Measurements from ENCODE around the gene FHL1.
A peak's percentile ranks its signal among the peaks of the same experiment; 100 is the strongest.
"Not testable (repeated sequence)": the region's sequence is repeated elsewhere in the genome, so short reads cannot be mapped to it uniquely, and the experiment has no call there.

Gene FHL1

DNA sequence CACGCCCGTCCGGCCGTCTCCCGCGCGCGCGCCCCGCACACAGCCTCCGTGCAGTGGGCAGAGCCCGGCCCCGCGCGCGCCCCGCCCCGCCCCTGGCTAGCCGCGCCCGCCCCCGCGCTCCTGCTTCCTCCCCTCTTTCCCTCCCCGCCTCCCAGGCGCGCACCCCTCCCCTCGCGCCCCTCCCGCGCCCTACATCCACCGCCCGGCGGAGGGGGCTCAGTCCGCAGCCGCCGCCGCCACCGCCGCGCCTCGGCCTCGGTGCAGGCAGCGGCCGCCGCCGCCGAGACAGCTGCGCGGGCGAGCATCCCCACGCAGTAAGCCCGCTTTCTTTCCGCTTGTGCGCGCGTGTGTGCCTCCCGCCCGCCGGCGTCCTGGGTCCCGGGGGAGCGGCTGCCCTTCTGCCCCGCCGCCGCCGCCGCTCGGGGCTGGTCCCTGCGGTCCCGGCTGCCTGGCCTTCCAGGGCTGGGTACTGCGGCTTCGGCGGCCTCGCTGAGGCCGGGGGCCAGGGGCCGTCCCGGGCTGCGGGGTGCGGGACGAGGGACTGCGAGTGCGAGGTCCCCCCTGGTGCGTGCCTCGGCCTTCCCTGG, at the start of gene FHL1:
TSS of gene FHL1 (plus strand) at position 219 of the 587 bp plus-strand sequence.
- DNase-seq (ENCODE audit: low spot score), result peak; percentile 76

DNA sequence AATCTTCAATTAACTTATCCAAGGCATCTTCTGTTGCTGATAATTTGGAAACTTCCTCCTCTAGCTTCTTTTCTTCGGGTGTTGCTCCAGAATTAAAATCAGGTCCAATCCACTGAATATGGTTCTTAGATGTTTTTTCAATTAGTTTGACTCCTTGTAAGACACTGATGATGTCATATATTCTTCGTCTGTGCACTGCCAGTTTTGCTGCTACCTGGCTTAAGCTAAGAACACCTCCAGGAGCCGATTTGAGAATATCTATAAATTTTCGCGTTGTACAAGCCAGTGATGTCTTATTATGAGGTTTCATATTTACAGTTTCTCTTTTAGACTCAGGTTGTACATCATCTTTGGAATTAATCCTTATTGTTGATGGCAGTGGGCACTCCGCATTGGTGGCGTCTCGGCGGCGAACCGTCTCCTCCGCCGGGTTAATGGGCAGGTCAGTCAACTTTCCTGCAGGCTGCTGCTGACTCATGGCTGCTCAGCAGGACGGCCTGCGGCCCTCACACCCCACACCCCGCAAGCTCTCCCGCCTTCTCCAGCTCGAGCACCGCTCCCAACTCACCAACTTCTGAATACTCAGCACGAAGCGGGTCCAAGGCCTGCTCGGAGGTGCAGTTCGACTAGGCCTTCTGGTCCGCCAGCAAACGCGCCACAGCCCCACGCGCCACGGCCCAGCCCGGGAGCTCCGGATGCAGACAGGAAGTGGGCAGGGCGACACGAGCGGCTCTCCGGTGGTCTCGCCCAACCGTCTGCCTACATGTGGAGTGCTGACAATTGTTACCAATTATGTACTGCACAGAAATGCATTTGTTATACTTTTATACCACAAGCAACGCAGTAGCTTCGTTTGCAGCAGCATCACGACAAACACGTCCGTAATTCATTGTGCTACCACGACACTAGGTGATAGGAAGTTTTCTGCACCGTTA, 49.2 kb upstream of the FHL1 start:
- no peak for DNase-seq (ENCODE audit: low spot score)

DNA sequence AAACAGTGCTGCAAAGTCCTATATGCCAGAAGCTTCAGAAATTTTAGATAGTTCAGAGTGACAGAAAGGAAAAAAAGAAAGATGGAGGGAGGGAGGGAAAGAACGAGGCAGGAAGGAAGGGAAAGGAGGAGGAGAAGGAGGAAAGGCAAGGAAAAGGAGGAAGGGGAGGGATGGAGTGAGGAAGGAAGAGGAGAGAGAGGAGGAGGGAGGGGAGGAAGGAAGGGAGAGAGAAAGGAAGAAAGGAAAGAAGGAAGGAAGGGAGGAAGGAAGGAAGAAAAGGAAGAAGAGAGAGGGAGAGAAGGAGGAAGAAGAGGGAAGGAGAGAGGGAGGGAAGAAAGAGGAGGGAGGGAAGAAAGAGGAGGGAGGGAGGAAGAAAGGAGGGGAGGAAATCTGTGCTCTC, 42.4 kb upstream of the FHL1 start:
- no peak for DNase-seq (ENCODE audit: low spot score)

DNA sequence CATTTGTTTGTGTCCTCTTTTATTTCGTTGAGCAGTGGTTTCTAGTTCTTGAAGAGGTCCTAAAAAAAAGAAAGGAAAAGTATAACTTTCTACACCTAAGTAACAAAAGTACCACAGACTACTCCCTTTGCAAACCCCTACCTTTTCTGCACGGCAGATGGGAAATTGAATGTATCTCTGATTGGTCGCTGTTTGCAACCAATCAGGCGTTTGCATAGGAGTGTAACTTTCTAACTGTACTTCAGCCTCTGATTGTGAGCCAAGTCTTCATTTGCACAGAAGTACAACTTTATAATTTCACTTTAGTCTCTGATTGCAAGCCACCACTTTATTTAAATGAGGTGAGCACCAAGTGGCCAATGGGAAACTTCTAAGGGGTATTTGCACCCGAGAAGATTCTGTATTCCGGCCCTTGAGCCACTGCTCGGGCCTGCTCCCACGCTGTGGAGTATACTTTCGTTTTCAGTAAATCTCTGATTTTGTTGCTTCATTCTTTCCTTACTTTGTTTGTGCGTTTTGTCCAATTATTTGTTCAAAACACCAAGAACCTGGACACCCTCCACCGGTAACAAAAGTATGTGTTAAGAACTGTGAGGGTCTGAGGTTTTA, 40.3 kb upstream of the FHL1 start:
- DNase-seq (ENCODE audit: low spot score), result no peak

DNA sequence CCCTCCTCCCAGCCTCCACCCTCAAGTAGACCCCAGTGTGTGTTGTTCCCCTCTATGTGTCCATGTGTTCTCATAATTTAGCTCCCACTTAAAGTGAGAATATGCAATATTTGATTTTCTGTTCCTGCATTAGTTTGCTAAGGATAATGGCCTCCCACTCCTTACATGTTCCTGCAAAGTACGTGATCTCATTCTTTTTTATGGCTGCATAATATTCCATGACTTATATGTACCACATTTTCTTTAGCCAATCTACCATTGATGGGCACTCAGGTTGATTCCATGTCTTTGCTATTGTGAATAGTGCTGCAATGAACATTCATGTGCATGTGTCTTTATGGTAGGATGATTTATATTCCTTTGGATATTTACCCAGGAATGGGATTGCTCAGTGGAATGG, 38.4 kb upstream of the FHL1 start:
- DNase-seq (ENCODE audit: low spot score), result not testable (repeated sequence)

DNA sequence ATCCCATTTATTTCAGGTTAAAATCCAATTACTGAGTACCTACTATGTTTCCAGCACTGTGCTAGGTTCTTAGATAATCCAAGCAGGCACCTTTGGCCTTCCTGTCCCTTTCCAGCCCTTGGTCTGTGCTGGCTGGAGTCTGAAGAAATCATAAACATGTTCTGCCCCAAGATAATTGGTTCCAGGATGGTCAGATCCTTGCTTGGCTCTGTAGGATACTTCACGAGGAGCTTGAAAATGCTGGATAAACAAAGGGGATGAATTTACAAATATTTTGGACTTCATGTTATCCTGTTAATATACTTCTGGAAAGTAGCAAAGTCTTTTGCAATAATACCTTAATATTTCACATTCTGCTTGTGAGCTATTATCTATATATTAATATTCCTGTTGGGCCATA, 35.0 kb upstream of the FHL1 start:
- no peak for DNase-seq (ENCODE audit: low spot score)

DNA sequence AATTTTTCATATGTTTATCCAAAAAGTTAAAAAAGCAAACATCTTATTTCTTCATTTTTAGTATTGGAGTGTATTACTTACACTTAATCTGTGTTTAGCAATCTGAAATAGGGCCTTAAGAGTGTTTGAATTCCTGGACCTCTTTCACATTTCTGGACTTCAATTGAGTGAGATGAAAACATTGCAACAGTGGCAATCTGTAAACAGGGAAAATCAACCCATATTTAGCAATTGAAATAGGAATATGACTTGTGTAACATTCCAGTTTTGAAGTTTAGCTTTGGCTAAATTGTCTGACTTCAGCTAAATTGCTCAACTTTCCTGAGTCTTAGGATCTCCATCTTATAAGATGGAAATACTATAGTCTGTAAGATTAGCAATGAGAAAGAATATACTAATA, 34.6 kb upstream of the FHL1 start:
- peak; percentile 6 for DNase-seq (ENCODE audit: low spot score)

DNA sequence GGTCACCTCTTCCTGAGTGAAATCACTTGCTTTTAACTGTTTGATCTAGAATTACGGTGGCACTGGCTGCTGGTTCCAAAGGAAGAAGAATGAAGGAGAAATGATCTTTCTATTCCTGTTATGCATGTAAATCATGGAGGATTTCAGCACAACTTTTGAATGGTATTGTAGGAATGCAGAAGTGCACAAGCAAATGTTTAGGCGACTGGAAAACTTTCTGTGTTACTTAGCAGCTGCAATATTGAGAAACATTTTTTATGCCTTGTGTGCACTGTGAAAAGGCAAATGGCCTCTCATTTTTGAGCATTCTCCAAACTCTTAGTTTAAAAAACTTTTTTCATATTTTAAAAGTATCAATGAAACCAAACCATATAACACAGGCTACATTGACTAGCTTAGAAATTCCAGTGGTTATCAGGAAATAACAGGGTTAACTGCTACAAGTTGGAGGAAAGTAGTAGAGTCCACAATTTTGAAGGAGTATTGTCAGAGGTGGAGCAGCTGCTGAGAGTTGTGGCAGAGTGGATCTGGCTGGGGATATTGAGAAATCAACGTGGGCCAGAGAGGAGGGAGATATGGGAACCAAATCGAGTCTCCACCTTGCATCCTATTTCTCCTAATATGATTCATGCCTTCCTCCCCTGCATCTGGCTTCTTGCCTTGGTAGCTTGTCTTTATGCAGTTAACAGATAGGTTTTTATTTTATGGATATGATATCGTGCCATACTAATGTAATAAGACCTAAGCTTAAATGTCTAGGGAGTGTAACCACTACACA, 32.0 kb upstream of the FHL1 start:
- DNase-seq (ENCODE audit: low spot score), result peak; percentile 34

DNA sequence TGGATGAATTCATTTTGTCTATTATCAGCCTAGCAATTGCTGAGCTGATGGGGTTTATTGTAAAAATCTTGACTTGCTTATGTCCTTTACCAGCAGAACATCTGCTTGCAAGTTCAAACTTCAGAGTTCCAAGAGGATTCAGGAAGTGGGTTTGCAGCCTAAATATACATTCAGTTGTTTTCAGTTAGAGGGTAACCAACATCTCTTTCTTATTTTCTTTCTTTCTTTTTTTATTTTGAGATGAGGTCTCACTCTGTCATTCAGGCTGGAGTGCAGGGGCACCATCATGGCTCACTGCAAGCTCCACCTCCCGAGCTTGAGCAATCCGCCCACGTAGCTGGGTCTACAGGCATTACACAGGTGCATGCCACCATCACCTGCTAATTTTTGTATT, 31.4 kb upstream of the FHL1 start:
- no peak for DNase-seq (ENCODE audit: low spot score)

DNA sequence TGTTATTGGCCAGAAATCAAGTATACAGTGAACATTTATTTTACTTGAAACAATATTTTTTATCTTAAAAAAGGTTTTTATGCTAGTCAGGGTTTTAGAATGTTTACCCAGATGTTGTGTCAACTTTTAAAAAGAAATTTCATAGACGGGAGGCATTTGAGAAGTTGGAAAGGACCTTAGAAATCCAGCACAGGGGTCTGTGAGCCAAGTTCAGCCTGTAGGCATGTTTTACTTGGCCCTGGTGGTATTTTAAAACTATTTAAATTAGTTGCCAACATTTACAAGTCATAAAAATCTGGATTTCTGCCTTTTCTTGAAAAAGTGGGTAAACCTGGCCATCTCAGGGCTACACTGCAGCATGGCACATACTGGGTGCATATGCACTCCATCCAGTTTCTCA, 25.5 kb upstream of the FHL1 start:
- DNase-seq (ENCODE audit: low spot score), result peak; percentile 9

DNA sequence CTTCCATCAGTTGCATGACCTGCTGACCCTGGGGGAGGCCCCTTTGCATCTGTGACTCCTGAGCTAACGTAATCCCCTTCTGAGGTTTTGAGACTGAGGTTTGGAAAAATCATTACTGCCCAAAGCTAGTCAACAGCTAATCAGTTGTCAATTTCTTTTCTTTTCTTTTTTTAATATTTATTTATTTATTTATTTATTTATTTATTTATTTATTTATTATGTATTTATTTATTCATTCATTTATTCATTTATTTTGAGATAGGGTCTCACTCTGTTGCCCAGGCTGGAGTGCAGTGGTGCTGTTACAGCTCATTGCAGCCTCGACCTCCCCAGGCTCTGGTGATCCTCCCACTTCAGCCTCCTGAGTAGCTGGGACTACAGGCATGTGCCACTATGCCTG, 25.1 kb upstream of the FHL1 start:
- no peak for DNase-seq (ENCODE audit: low spot score)

DNA sequence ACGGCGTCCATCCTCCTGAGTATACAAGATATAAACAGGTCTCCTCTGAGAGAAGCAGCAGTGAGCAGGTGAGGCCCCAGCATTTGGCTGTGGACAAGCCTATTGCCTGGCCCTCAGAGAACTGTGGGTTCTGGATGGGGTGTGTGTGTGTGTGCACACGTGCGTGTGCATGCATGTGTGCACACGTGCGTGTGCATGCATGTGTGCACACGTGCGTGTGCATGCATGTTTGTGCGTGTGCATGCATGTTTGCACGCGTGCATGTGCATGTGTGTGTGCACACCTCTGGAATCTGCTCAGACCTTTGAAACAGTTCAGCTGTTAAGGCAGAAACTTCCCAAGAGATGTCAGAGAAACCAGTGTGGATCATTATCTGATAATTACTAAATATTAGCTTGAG, 22.2 kb upstream of the FHL1 start:
- DNase-seq (ENCODE audit: low spot score), result no peak

DNA sequence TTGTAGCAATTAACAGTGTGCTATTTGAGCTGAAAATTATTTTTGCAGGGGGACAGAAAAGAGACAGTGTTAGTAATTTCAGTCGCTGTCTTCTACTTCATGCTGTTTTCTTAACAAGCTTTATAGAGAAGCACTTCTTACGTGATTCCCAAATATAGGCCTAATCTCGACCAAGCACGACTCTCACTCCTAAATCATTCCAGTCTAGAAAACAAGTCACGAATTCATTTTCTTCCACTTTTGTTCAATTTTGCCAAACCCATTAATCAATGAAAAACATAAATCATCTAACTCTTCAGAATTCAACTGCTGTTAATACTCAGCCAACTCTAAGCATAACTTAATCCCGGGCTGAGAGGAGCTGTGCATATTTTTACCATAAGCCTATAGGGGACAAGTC, 21.0 kb upstream of the FHL1 start:
- no peak for DNase-seq (ENCODE audit: low spot score)

DNA sequence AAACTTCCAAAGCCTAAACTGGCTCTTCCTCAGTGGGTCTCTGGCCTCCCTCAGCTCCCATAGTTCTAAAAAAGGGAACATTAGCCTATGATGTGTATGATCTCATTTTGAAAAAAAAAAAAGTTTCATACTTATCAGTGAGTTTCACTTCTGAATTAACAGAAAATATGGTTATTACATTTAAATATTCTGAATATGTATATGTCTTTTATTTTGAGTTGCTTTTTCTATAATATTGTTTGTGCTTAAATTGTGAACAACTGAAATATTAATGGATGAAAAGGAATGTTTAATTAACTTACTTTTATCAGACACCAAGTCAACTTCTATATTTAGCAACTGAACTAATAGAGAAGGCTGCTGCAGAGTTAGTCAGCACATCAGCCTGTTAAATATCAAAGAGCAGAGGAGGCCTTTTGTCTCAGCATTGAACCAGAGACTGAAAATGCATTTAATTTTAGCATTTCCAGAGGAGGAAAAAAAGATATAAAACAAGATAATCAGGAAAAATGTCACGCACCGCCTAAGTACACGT, 20.4 kb upstream of the FHL1 start:
- peak; percentile 13 for DNase-seq (ENCODE audit: low spot score)

DNA sequence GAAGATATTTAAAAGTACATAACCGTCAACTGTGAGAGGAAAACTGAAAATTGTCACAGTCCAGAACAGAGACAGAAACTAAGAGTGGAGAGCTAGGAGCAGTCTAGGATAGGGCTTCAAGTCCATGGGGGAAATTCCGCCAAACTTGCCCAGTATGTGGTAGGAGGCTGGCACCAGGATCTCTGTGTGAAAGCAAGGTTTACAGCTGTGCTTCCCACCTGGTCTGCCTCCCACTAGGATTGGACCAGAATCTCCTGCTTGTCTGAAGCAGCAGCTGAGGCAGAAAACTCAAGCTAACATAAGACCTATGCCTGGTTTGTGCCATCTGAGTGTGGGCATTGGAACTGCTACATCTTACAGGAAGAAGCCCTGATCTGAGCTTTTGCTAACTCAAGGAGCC, 18.6 kb upstream of the FHL1 start:
- DNase-seq (ENCODE audit: low spot score), result no peak

DNA sequence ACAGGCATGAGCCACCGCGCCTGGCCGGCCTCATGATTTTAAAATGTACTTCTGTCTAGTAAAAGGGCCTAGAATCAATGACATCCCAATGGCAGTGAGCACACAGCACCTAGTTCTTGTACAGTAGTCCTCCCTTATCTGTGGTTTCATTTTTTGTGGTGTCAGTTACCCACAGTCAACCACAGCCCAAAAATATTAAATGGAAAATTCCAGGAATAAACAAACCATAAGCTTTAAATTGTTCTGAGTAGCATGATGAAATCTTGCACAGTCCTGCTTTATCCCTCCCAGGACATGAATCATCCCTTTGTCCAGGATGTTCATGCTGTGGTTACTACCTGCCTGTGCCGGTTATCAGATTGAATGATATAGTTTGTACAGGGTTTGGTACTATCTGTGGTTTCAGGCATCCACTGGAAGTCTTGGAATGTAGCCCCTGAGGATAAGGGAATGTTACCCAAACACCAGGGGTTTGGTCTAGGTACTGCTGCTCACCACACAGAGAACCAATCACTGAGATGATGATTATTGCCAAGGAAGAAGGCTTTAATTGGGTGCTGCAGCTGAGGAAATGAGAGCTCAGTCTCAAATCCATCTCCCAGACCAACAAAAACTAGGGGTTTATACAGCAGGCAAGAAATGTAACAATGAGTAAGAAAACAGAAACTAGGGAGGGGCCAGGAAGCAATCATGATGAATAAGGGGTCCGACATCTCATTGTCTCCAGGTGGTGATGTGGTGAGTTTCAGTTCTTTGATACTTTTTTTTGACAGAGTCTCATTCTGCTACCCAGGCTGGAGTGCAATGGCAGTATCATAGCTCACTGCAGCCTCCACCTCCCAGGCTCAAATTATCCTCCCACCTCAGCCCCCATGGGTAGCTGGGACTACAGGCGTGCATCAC, 16.2 kb upstream of the FHL1 start:
- DNase-seq (ENCODE audit: low spot score), result peak; percentile 45

DNA sequence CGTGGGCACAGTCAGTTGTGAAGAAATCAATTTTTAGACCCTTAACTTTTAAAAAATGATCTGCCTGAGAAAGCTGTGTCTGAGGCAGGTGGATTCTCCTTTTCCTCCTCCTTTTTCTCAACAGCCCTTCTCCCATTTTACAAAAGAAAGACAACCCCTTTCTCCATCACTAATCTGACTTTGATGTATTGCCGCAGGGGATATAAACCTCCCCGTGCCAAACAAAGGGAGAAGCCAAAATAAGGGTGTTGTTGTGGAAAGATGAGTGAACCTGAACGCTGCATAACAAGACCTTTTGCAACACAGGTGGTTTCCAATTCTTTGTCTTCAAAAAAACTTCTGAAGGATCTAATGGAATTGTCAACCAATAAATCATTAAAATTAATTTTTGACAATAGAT, 8.4 kb upstream of the FHL1 start:
- no peak for DNase-seq (ENCODE audit: low spot score)

DNA sequence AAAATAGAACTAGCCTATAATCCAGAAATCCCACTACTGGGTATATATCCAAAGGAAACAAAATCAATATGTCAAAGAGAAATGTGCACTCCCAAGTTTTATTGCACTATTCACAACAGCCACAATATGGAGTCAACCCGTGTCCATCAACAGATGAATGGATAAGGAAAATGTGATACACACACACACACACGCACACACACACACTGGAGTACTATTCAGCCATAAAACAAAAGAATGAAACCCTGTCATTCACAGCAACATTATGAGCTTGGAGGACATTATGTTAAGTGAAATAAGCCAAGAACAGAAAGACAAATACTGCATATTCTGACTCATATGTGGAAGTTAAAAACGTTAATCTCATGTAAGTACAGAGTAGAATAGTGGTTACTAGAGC, 5.8 kb upstream of the FHL1 start:
- DNase-seq (ENCODE audit: low spot score), result no peak

DNA sequence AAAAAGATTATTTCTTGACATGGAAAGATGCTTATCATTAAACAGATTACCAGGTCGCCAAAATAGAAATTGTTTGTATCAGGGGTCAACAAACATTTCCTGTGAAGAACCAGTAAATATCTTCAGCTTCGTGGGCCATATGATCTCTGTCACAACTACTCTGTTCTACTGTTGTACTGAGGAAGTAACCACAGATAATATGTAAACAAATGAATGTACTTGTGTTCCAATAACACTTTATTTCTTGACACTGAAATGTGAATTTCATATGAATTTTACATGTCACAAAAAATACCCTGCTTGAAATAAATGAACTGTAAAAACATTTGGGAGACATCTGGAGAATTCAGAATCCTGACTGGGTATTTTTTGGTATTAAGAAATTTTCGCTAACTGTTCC, 4.7 kb upstream of the FHL1 start:
- no peak for DNase-seq (ENCODE audit: low spot score)

DNA sequence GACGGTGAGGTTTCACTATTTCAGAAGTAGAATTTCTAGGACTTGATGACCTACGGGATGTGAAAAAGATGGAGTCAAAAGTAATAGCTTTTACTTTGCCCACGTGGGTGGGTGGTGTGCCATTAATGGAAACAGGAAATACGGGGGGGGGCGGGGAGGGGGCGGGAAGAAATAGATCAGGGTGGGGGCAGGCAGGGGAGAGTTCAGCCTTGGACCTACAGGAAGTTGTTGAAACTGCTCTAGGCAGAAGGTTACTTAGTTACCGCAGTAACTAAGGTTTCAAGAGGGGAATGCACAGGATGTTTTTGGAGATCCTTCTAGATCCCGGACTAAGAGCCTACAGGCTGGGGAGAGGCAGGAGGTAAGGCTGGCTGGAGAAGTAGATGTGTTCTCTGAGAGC, 3.6 kb upstream of the FHL1 start:
- no peak for DNase-seq (ENCODE audit: low spot score)

DNA sequence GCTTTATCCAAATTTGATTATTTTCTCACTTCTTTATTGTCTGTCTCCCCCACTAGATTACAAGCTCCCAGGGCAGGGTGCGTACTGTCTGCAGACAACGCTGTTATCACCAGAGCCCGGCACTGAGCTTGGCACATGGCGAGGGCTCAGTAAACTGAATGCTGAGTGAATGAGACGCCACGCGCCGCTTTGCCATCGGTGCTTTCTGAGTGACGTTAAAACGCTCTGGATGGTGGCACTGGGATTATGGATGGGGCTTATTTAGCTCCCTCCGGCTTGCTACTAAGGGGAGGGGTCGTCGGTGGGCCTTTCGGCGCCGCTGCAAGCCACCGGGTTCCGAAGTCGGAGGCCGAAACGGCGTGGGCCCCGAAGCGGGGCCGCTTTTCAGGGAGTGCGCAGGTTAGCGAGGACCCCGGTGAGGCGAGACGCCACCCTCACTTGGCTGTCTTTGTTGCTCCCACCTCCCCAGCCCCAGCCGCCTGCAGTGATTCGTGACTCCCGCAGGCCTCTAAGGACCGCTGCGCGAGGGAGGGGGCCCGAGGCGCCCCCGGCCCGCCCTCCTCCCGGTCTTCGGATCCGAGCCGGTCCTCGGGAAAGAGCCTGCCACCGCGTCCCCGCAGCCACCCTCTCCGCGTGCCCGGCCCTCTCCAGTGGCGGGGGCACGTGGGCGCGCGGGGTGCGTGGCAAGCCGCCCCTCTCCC, 569 bp upstream of the FHL1 start:
- DNase-seq (ENCODE audit: low spot score), result no peak

All from AG20443 (cell line).